Left lung (tissue), 10 donors: ENCODE measurements around the gene NDUFAF3. TPM values are rescaled to one million over a fixed set of nuclear protein-coding genes. Genes with fewer than 3 reads are reported as not detected.
A peak's percentile ranks its signal among the peaks of the same experiment; 100 is the strongest.

ENCODE experiments used
- ATAC-seq: fragments of 200-7000 bp; cut with Tn5 transposase; one replicate; pipeline ENCODE4 v1.9.1; 2020; ENCODE audit warnings: moderate library complexity
- DNase-seq, 4 donors: peaks; one replicate each; pipeline ENCODE4 v3.0.0-alpha.2; 2013 to 2020
- H3K27ac ChIP-seq, 2 donors: fragments of 200-600 bp; sonication (generic) in 1 of 2; one replicate each; pipeline versions ENCODE4 v1.5.0 to v1.8.0; 2020 to 2021
- H3K27me3 ChIP-seq, 2 donors: fragments of 200-600 bp; sonication (generic) in 1 of 2; one replicate each; pipeline versions ENCODE4 v1.5.0 to v1.8.0; 2020 to 2021
- H3K36me3 ChIP-seq, 2 donors: fragments of 200-600 bp; sonication (generic) in 1 of 2; one replicate each; pipeline versions ENCODE4 v1.5.0 to v1.8.0; 2020 to 2021
- H3K4me1 ChIP-seq, 2 donors: fragments of 200-600 bp; one replicate each; pipeline ENCODE4 v1.8.0; 2021
- H3K4me3 ChIP-seq, 2 donors: fragments of 200-600 bp; sonication (generic) in 1 of 2; one replicate each; pipeline versions ENCODE4 v1.5.0 to v1.8.0; 2020 to 2021; ENCODE audit warnings: mild to moderate bottlenecking in 1 of 2
- H3K9me3 ChIP-seq, 2 donors: fragments of 200-600 bp; sonication (generic) in 1 of 2; one replicate each; pipeline versions ENCODE4 v1.5.0 to v1.8.0; 2020 to 2021
- intact Hi-C, 2 donors: fragments of 100-400 bp; cut with DNase I; formaldehyde crosslinking; loops; one replicate each; pipeline versions ENCODE4 v1.11.2 to v1.14.2; 2022
- polyA plus RNA-seq, 6 donors: library from polyadenylated mRNA; unstranded; fragments of 120-200 nt; gene quantifications; one replicate each; pipeline ENCODE4 v1.2.1, GENCODE V29; 2013; ENCODE audit not compliant: insufficient read length in 6 of 6
- total RNA-seq, 2 donors: library from RNA; stranded (reverse); fragmentation: NEBNext Ultra II Directional; extraction: Animal tissue kit (Norgen Biotek cat#: 25700); gene quantifications; one replicate each; pipeline ENCODE4 v1.2.1, GENCODE V29; 2021
- TF ChIP-seq, protein P1 (sequence below), 2 donors: fragments of 200-600 bp; sonication (generic) in 1 of 2; IDR thresholded peaks; one replicate each; pipeline versions ENCODE4 v1.5.0 to v1.8.0; 2021; ENCODE audit warnings: antibody characterized with exemption in 2 of 2
- donor health status: DM: no; HTN: yes; CAD: no.
- donor health status: DM: no; HTN: no; CAD: no.

The NDUFAF3 gene
- total and polyA plus RNA-seq, 8 donors: 50.0 to 92.2 (median 60.8) TPM

DNA sequence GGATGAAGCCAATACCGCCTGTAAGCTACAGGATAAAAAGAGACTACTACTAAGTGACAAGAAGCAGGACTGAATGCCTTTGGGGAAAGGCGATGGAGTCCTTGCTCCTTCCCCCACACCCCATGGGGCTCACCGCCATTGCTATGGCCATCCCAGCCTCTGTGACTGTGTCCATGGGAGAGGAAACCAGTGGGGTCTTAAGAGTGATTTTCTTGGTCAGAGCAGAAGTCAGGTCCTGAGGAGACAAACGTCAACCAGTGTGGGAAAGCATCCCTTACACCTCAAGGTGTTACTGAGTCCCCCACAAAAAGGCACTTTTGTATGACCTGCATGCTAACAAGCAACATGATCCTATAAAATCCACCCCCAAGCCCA, 6.4 kb downstream of the NDUFAF3 start:
- intact Hi-C loops: no loop called here
- Histone ChIP-seq H3K4me1 (peaks cover 15 to 49% of the 10 kb centered on the region in 2 donors), H3K9me3 (no peaks in the 10 kb centered on the region), H3K4me3 (peak overlapping the region; percentile 65 to 68), H3K36me3 (peaks cover 0 to 77% of the 10 kb centered on the region in 2 donors), H3K27me3 (no peaks in the 10 kb centered on the region), H3K27ac (peak overlapping the region in 1 of 2 donors; percentile 84)
- ATAC-seq (no peak), DNase-seq (no peak)
- TF ChIP-seq, protein P1, sequence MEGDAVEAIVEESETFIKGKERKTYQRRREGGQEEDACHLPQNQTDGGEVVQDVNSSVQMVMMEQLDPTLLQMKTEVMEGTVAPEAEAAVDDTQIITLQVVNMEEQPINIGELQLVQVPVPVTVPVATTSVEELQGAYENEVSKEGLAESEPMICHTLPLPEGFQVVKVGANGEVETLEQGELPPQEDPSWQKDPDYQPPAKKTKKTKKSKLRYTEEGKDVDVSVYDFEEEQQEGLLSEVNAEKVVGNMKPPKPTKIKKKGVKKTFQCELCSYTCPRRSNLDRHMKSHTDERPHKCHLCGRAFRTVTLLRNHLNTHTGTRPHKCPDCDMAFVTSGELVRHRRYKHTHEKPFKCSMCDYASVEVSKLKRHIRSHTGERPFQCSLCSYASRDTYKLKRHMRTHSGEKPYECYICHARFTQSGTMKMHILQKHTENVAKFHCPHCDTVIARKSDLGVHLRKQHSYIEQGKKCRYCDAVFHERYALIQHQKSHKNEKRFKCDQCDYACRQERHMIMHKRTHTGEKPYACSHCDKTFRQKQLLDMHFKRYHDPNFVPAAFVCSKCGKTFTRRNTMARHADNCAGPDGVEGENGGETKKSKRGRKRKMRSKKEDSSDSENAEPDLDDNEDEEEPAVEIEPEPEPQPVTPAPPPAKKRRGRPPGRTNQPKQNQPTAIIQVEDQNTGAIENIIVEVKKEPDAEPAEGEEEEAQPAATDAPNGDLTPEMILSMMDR (IDR thresholded peaks at IDR 0.05): no peak

DNA sequence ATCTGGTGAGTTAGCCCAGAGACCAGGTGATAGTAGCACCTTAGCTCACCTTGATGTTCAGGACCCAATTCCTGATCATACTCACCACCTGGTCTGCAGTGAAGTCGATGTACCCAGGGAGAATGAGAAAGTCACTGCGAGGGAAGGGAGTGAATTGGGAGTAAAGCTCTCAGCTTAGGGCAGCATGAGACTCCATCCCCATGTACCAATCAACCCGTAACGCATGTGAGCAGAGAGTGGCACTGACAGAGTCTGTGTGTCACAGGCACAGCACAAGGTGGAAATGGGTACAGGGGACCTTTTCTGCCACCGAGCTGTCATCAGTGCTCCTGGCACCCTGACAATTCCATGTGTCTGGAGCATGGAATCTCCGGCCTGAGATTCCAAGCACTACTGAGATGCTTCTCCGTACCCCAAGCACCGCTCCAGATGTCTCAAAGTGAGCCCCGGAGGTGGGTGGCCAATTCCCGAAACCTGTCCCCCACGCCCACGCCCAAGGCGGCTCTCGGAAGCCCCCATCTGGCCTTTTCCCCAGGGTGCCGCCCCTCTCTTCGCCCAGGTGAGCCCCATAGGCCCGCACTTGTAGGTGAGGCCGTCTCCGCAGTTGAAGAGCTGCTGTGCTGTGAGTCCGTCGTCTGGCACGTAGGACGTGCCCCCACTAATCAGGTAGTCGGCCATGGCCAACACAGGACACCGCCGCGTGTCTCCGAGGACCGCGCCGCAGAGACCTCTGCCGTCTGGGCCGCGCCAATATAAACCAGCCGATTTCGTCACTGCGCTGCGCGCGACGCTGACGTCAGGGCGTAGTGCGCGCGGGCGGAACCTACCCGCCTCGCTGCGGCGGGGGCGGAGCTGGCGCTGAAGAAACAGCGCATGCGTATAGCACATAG, 7.0 kb downstream of the NDUFAF3 start, which contains the start of gene IMPDH2:
TSS of gene IMPDH2 (minus strand) at position 726 of the 890 bp plus-strand sequence. CDS start at position 678, 48 bp downstream.
- H3K4me3 ChIP-seq: peak within 1 kb of the TSS; percentile 65 to 68
- H3K9me3 ChIP-seq: no peaks in the 10 kb centered on the region
- peaks cover 13 to 42% of the 10 kb centered on the region in 2 donors for H3K4me1 ChIP-seq
- peak within 1 kb of the TSS; percentile 70 to 84 for H3K27ac ChIP-seq
- ATAC-seq (peak; percentile 97), DNase-seq (peak; percentile 94 to 98 (median 96))
- H3K27me3 ChIP-seq: no peaks in the 10 kb centered on the region
- intact Hi-C loops: no loop called here
- H3K36me3 ChIP-seq: peaks cover 0 to 76% of the 10 kb centered on the region in 2 donors
- TF ChIP-seq, protein P1 (IDR thresholded peaks at IDR 0.05): peak in 1 of 2 donors; percentile 15

DNA sequence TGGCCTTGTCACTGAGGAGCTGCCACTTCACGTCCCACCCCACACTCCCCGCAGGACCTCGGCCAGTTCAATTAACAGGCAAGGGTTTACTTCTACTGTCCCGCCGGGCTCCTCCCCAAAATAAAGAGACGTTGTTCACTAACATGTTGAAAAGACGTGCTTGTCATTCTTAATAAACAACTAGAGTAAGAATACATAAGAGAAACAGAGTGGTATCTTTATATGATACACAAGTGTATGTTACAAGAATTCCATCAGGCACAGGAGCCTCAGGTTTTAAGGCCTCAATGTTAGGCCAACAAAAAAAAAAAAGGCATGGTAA, 7.6 kb downstream of the NDUFAF3 start:
- TF ChIP-seq, protein P1 (IDR thresholded peaks at IDR 0.05): no peak
- peaks cover 13 to 38% of the 10 kb centered on the region in 2 donors for H3K4me1 ChIP-seq
- H3K36me3 ChIP-seq: peaks cover 0 to 76% of the 10 kb centered on the region in 2 donors
- no peaks in the 10 kb centered on the region for H3K9me3 ChIP-seq
- intact Hi-C loops: no loop called here
- H3K27ac ChIP-seq: peak overlapping the region; percentile 70 to 84
- DNase-seq (no peak), ATAC-seq (no peak)
- no peaks in the 10 kb centered on the region for H3K27me3 ChIP-seq
- peak overlapping the region; percentile 65 to 68 for H3K4me3 ChIP-seq

- TF ChIP-seq, protein P1 (IDR thresholded peaks at IDR 0.05): no peak
- peaks cover 0 to 76% of the 10 kb centered on the region in 2 donors for H3K36me3 ChIP-seq
- no peak overlapping the region for H3K4me3 ChIP-seq
- no peaks in the 10 kb centered on the region for H3K9me3 ChIP-seq
- no peaks in the 10 kb centered on the region for H3K27me3 ChIP-seq
- DNase-seq (no peak), ATAC-seq (no peak)
- peak overlapping the region in 1 of 2 donors; percentile 84 for H3K27ac ChIP-seq
- H3K4me1 ChIP-seq: peaks cover 13 to 31% of the 10 kb centered on the region in 2 donors
- intact Hi-C loops: no loop called here
These were observed 8.4 kb downstream of the NDUFAF3 start for GRCh38 chr3:49030321-49030720.

DNA sequence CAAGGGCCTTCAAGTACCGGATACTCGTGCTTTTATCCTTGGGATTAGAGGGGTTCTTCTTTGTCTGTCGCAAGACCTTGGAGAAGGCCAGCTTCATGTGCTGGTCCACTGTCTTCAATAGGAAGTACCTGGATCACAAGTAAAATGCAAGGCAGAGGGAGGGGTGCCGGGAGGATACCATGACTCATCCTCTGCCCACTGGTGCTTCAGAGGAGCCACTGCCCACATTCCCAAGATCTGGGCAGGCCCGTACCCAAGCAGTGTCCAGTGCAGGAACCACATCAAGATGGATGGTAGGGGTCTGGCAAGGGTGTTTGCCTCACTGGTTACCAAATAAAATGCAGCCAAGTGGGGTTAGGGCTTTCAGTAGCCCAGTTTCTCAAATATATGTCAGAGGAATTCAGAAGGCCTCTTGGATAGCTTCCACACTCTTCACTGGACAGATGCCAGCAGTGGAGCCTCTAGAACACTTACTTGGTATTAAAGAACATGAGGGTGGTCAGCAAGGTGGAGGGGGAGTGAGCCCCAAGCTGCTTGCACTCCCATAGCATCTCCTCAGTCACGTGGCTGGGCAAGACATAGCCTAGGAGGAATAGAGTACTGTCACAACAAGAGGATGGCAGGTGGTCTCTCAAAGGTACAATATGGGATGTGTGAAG, 10.9 kb downstream of the NDUFAF3 start:
- ATAC-seq (no peak), DNase-seq (no peak)
- TF ChIP-seq, protein P1 (IDR thresholded peaks at IDR 0.05): no peak
- peaks cover 13% of the 10 kb centered on the region in 2 donors for H3K4me1 ChIP-seq
- no peaks in the 10 kb centered on the region for H3K9me3 ChIP-seq
- no peak overlapping the region for H3K4me3 ChIP-seq
- intact Hi-C loops: no loop called here
- H3K36me3 ChIP-seq: peaks cover 0 to 73% of the 10 kb centered on the region in 2 donors
- no peaks in the 10 kb centered on the region for H3K27me3 ChIP-seq
- H3K27ac ChIP-seq: no peak overlapping the region
